Hepatocyte (in vitro differentiated cells): ENCODE measurements around the gene KIF26B. TPM values are rescaled to one million over a fixed set of nuclear protein-coding genes. Genes with fewer than 3 reads are reported as not detected.
A peak's percentile ranks its signal among the peaks of the same experiment; 100 is the strongest.

Experiments used
- DNase-seq: peaks from one replicate; pipeline ENCODE4 v3.0.0-alpha.2; 2016; ENCODE audit warnings: low spot score
- H2AFZ ChIP-seq: fragments of 200-600 bp; sonication (generic); 2 replicates; pipeline ENCODE4 v1.6.0; 2016; ENCODE audit warnings: antibody characterized with exemption, mild to moderate bottlenecking
- H3K27ac ChIP-seq: fragments of 200-600 bp; sonication (generic); 2 replicates; pipeline ENCODE4 v1.5.1; 2016; ENCODE audit warnings: mild to moderate bottlenecking
- H3K27me3 ChIP-seq: fragments of 200-600 bp; sonication (generic); 2 replicates; pipeline ENCODE4 v1.6.1; 2016
- H3K36me3 ChIP-seq: fragments of 200-600 bp; sonication (generic); replicated peaks from 2 replicates; pipeline ENCODE4 v1.5.1; 2016; ENCODE audit warnings: low read depth; ENCODE audit not compliant: insufficient read depth
- H3K4me1 ChIP-seq: fragments of 200-600 bp; sonication (generic); 2 replicates; pipeline ENCODE4 v1.5.1; 2016; ENCODE audit warnings: mild to moderate bottlenecking, moderate library complexity; ENCODE audit not compliant: insufficient read depth
- H3K4me2 ChIP-seq: fragments of 200-600 bp; sonication (generic); 2 replicates; pipeline ENCODE4 v1.6.0; 2016
- H3K4me3 ChIP-seq: fragments of 200-600 bp; sonication (generic); 2 replicates; pipeline ENCODE4 v1.5.1; 2016; ENCODE audit warnings: mild to moderate bottlenecking
- H3K79me2 ChIP-seq: fragments of 200-600 bp; sonication (generic); 2 replicates; pipeline ENCODE4 v1.6.0; 2017; ENCODE audit warnings: mild to moderate bottlenecking
- H3K9me2 ChIP-seq: fragments of 200-600 bp; sonication (generic); replicated peaks from 2 replicates; pipeline ENCODE4 v1.6.0; 2017; ENCODE audit warnings: mild to moderate bottlenecking; ENCODE audit not compliant: insufficient read depth
- H3K9me3 ChIP-seq: fragments of 200-600 bp; sonication (generic); 2 replicates; pipeline ENCODE4 v1.5.1; 2016; ENCODE audit warnings: low read depth, mild to moderate bottlenecking
- H4K20me1 ChIP-seq: fragments of 200-600 bp; sonication (generic); 2 replicates; pipeline ENCODE4 v1.6.0; 2016; ENCODE audit warnings: mild to moderate bottlenecking; ENCODE audit not compliant: insufficient read depth, poor library complexity, severe bottlenecking
- EZH2 ChIP-seq: fragments of 200-600 bp; sonication (generic); IDR thresholded peaks from 2 replicates; pipeline ENCODE4 v1.6.1; 2016; ENCODE audit warnings: antibody characterized with exemption, mild to moderate bottlenecking, borderline replicate concordance
- EZH2phosphoT487 ChIP-seq: fragments of 200-600 bp; sonication (generic); IDR thresholded peaks from one replicate; pipeline ENCODE4 v1.6.1; 2018; ENCODE audit warnings: antibody characterized with exemption, mild to moderate bottlenecking, low read depth, moderate library complexity; ENCODE audit not compliant: unreplicated experiment, severe bottlenecking
- WGBS: methylation state at CpG from one replicate; pipeline ENCODE4 v1.1.6; 2016; ENCODE audit warnings: low lambda C conversion rate; ENCODE audit errors: missing lambda C conversion rate; 5-methylcytosine and 5-hydroxymethylcytosine counted together
- polyA plus RNA-seq: library from polyadenylated mRNA; unstranded; fragments of >200 nt; fragmentation: Nextera tagmentation; extraction: Ambion mirVana; gene quantifications from 2 replicates; pipeline ENCODE4 v1.2.1, GENCODE V29; 2016
- total RNA-seq: library from RNA; depleted of rRNA; stranded (reverse); fragments of >200 nt; gene quantifications from 2 replicates; pipeline ENCODE4 v1.2.3, GENCODE V29; 2014
- TF ChIP-seq, protein P1 (sequence below): fragments of 200-600 bp; sonication (generic); IDR thresholded peaks from 2 replicates; pipeline ENCODE4 v1.5.1; 2016; ENCODE audit warnings: antibody characterized with exemption, mild to moderate bottlenecking; ENCODE audit not compliant: poor library complexity

KIF26B gene
- total and polyA plus RNA-seq, 2 experiments from 2014 or later = 12.7 to 21.6 TPM

DNA sequence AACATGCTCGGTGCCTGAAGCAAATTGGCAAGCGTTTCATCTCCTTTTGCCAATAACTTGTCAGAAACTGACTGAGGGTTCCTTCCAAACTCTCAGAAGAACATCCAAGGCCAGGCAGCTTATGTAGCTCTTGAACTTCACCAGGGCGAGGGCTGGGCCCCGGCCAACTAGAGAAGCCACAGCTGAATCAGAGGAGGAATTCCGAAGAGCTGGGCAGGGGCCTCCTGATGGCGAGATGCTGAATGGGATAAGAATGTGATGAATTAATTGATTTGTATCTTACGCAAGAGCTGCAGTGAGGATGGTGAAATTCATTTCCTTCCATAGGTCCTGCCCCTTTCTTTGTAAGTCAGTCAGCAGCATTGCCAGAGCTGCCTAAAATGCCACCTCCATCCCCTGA lies 345.8 kb downstream of the KIF26B start:
- Histone ChIP-seq H3K9me2 (no peaks in the 10 kb centered on the region), H3K27me3 (no peaks in the 10 kb centered on the region), H3K4me3 (no peak overlapping the region), H4K20me1 (no peaks in the 10 kb centered on the region), H3K79me2 (peaks cover 13% of the 10 kb centered on the region), H3K4me2 (no peak overlapping the region), H3K4me1 (no peaks in the 10 kb centered on the region), H3K27ac (no peak overlapping the region), H3K9me3 (no peaks in the 10 kb centered on the region), H3K36me3 (no peaks in the 10 kb centered on the region), H2AFZ (no peak overlapping the region)
- TF ChIP-seq, protein P1, sequence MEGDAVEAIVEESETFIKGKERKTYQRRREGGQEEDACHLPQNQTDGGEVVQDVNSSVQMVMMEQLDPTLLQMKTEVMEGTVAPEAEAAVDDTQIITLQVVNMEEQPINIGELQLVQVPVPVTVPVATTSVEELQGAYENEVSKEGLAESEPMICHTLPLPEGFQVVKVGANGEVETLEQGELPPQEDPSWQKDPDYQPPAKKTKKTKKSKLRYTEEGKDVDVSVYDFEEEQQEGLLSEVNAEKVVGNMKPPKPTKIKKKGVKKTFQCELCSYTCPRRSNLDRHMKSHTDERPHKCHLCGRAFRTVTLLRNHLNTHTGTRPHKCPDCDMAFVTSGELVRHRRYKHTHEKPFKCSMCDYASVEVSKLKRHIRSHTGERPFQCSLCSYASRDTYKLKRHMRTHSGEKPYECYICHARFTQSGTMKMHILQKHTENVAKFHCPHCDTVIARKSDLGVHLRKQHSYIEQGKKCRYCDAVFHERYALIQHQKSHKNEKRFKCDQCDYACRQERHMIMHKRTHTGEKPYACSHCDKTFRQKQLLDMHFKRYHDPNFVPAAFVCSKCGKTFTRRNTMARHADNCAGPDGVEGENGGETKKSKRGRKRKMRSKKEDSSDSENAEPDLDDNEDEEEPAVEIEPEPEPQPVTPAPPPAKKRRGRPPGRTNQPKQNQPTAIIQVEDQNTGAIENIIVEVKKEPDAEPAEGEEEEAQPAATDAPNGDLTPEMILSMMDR = no peak
- TF ChIP-seq EZH2 (no peak), EZH2phosphoT487 (no peak)
- 84% methylated on average over 7 of the region's 7 CpGs for WGBS
- DNase-seq = no peak

DNA sequence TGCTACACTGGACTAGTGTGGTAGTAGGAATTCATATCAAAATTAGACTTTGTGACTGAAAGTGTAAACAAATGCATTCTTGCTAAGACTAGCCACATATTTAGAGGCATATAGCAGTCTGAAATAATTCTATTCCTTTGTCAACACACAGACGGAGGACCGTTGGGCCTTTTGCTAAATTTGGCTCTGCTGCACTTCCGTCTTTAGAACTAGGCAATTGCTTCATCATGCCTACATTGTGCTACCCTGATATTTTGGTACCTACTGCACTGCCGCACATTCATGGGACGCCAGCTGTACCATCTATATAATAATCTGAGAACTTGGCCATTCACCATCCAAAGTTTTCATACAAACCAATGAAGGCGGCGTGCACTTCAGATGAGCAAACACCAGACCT lies 346.8 kb downstream of the KIF26B start:
- no peaks in the 10 kb centered on the region for H3K27me3 ChIP-seq
- peaks cover 14% of the 10 kb centered on the region for H3K79me2 ChIP-seq
- WGBS = 93% methylated on average over 7 of the region's 7 CpGs
- DNase-seq = no peak
- no peak overlapping the region for H3K4me3 ChIP-seq
- H3K9me2 ChIP-seq = no peaks in the 10 kb centered on the region
- H2AFZ ChIP-seq = no peak overlapping the region
- no peaks in the 10 kb centered on the region for H3K4me1 ChIP-seq
- no peaks in the 10 kb centered on the region for H4K20me1 ChIP-seq
- H3K4me2 ChIP-seq = no peak overlapping the region
- H3K36me3 ChIP-seq = no peaks in the 10 kb centered on the region
- H3K27ac ChIP-seq = no peak overlapping the region
- no peaks in the 10 kb centered on the region for H3K9me3 ChIP-seq
- TF ChIP-seq EZH2 = no peak
- TF ChIP-seq, protein P1 = no peak
- TF ChIP-seq EZH2phosphoT487 = no peak

DNA sequence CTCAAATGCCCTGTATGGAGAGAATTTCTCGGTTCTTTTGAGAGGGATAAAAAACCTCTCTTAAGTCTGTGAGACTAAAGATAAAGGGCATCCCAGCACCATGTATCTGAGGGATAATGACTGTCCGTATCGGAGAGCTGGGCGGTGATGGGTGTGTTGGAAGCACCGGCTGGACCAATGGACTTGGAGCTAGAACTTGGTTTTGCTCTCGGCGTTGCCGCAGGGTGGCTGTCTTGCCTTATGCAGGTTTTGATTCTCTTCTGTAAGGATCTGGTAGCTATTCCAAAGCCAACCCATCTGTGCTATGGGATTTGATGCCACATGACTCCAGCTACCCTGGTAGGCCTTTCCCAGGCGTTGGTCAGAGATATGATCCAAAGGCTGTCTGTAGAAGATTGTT lies 348.8 kb downstream of the KIF26B start:
- Histone ChIP-seq H4K20me1 (no peaks in the 10 kb centered on the region), H3K4me2 (no peak overlapping the region), H2AFZ (no peak overlapping the region), H3K9me2 (no peaks in the 10 kb centered on the region), H3K4me1 (no peaks in the 10 kb centered on the region), H3K4me3 (no peak overlapping the region), H3K36me3 (no peaks in the 10 kb centered on the region), H3K9me3 (no peaks in the 10 kb centered on the region), H3K79me2 (peaks cover 14% of the 10 kb centered on the region), H3K27me3 (no peaks in the 10 kb centered on the region), H3K27ac (no peak overlapping the region)
- no peak for DNase-seq
- TF ChIP-seq, protein P1 = no peak
- no peak for TF ChIP-seq EZH2
- TF ChIP-seq EZH2phosphoT487 = no peak
- 96% methylated on average over 9 of the region's 9 CpGs for WGBS

DNA sequence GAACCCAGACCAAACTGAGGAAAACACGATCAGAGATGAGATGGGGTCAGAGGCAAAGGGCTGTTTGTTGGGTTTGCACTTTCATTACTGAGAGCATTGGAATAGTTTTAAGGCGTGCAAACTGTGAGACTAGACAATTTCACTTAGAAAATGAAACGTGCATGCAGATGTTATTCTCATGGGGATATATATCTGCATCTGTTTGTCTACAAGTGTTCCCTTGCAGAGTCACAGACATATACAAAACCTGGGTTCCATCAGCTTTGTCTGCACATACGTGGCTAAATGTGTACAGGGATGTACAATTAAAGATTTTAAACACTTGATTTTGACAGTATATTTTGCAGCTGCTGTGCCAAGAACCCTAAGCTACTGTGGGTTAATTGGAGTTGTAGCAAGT lies 355.4 kb downstream of the KIF26B start:
- Histone ChIP-seq H3K4me2 (peak overlapping the region; percentile 9), H2AFZ (no peak overlapping the region), H3K79me2 (peaks cover 15% of the 10 kb centered on the region), H3K4me3 (no peak overlapping the region), H4K20me1 (no peaks in the 10 kb centered on the region), H3K4me1 (peaks cover 13% of the 10 kb centered on the region), H3K36me3 (no peaks in the 10 kb centered on the region), H3K9me2 (no peaks in the 10 kb centered on the region), H3K27ac (no peak overlapping the region), H3K9me3 (no peaks in the 10 kb centered on the region), H3K27me3 (no peaks in the 10 kb centered on the region)
- TF ChIP-seq, protein P1 = no peak
- no peak for TF ChIP-seq EZH2
- TF ChIP-seq EZH2phosphoT487 = no peak
- no peak for DNase-seq
- 54% methylated on average over 4 of the region's 4 CpGs for WGBS
